Dedifferentiated amniotic fluid mesenchymal stem cell (primary cell): Measurements from ENCODE around the gene S100A13.

Experiments
- DNase-seq: peaks from one replicate; pipeline ENCODE4 v3.0.0-alpha.2; 2016; ENCODE audit errors: extremely low spot score

The S100A13 gene

GRCh38 chr1:153626477-153626903, 815 bp downstream of the S100A13 start:
- no peak for DNase-seq

GRCh38 chr1:153624965-153625611, 2.2 kb downstream of the S100A13 start:
- no peak for DNase-seq

GRCh38 chr1:153623101-153623500, 4.2 kb downstream of the S100A13 start:
- DNase-seq: no peak

- DNase-seq: no peak
Observed at GRCh38 chr1:153619171-153619570, 8.1 kb downstream of the S100A13 start.

GRCh38 chr1:153617663-153618062, 9.6 kb downstream of the S100A13 start:
- DNase-seq: no peak

- DNase-seq: no peak
Observed at GRCh38 chr1:153616917-153617311, 10.4 kb downstream of the S100A13 start.

GRCh38 chr1:153616144-153616916, 11.0 kb downstream of the S100A13 start, which contains the start of gene S100A14:
S100A14 (minus strand) TSS chr1:153616325; CDS start chr1:153615858, 467 bp downstream.
- no peak for DNase-seq

GRCh38 chr1:153615406-153615805, 11.9 kb downstream of the S100A13 start:
- no peak for DNase-seq

GRCh38 chr1:153614906-153615305, 12.4 kb downstream of the S100A13 start:
- no peak for DNase-seq

GRCh38 chr1:153614189-153614900, 13.0 kb downstream of the S100A13 start:
- DNase-seq: no peak

- DNase-seq: no peak
Observed at GRCh38 chr1:153613406-153613805, 13.9 kb downstream of the S100A13 start.

GRCh38 chr1:153612755-153613331, 14.5 kb downstream of the S100A13 start, which contains the start of gene S100A16:
S100A16 (minus strand) TSS chr1:153613137; CDS start chr1:153608151, 4,986 bp downstream.
- DNase-seq: peak; percentile 57

- no peak for DNase-seq
Observed at GRCh38 chr1:153612111-153612754, 15.1 kb downstream of the S100A13 start.

- no peak for DNase-seq
Observed at GRCh38 chr1:153611356-153611755, 15.9 kb downstream of the S100A13 start.

- DNase-seq: no peak
Observed at GRCh38 chr1:153610811-153611301, 16.4 kb downstream of the S100A13 start.

GRCh38 chr1:153610334-153610733, 17.0 kb downstream of the S100A13 start:
- DNase-seq: no peak

- no peak for DNase-seq
Observed at GRCh38 chr1:153609585-153609907, 17.8 kb downstream of the S100A13 start.

GRCh38 chr1:153608742-153609584, 18.3 kb downstream of the S100A13 start:
- peak; percentile 68 for DNase-seq

GRCh38 chr1:153608089-153608682, 19.1 kb downstream of the S100A13 start:
- DNase-seq: no peak

GRCh38 chr1:153607381-153607780, 19.9 kb downstream of the S100A13 start:
- no peak for DNase-seq
